ENCODE results near the gene STEAP1B. TPM values are rescaled to one million over a fixed set of nuclear protein-coding genes. Genes with fewer than 3 reads are reported as not detected.

Gene STEAP1B
- total RNA-seq, 4 donors from 2014 or later = 1.2 to 3.5 TPM; not detected in 2

GRCh38 chr7:22395222-22395621, 104.8 kb downstream of the STEAP1B start:
- TF ChIP-seq CTCF (IDR thresholded peaks at IDR 0.05) = no peak
- no peak for TF ChIP-seq POLR2A (IDR thresholded peaks at IDR 0.05)
- no peaks in the 10 kb centered on the region for H3K27me3 ChIP-seq
- H3K36me3 ChIP-seq = no peaks in the 10 kb centered on the region
- no peaks in the 10 kb centered on the region for H3K4me1 ChIP-seq
- H3K4me3 ChIP-seq = no peak overlapping the region
- H3K27ac ChIP-seq = no peak overlapping the region
- no peak for DNase-seq
- intact Hi-C loops (cut with DNase I; ENCODE audit: low total_unique reads) = no loop called here
- H3K9me3 ChIP-seq = no peaks in the 10 kb centered on the region

GRCh38 chr7:22394739-22395138, 105.2 kb downstream of the STEAP1B start:
- Histone ChIP-seq H3K4me3 (no peak overlapping the region), H3K4me1 (no peaks in the 10 kb centered on the region), H3K27me3 (no peaks in the 10 kb centered on the region), H3K9me3 (no peaks in the 10 kb centered on the region), H3K36me3 (no peaks in the 10 kb centered on the region), H3K27ac (no peak overlapping the region)
- intact Hi-C loops (cut with DNase I; ENCODE audit: low total_unique reads) = no loop called here
- DNase-seq = no peak
- TF ChIP-seq CTCF (IDR thresholded peaks at IDR 0.05) = no peak
- TF ChIP-seq POLR2A (IDR thresholded peaks at IDR 0.05) = no peak

GRCh38 chr7:22393913-22394729, 105.9 kb downstream of the STEAP1B start:
- no peak for TF ChIP-seq CTCF (IDR thresholded peaks at IDR 0.05)
- TF ChIP-seq POLR2A (IDR thresholded peaks at IDR 0.05) = no peak
- Histone ChIP-seq H3K4me1 (no peaks in the 10 kb centered on the region), H3K9me3 (no peaks in the 10 kb centered on the region), H3K27ac (no peak overlapping the region), H3K36me3 (no peaks in the 10 kb centered on the region), H3K4me3 (no peak overlapping the region), H3K27me3 (no peaks in the 10 kb centered on the region)
- DNase-seq = no peak
- intact Hi-C loops (cut with DNase I; ENCODE audit: low total_unique reads) = no loop called here

GRCh38 chr7:22390516-22390915, 109.5 kb downstream of the STEAP1B start:
- no peak for DNase-seq
- Histone ChIP-seq H3K27me3 (no peaks in the 10 kb centered on the region), H3K36me3 (no peaks in the 10 kb centered on the region), H3K4me3 (no peak overlapping the region), H3K4me1 (no peaks in the 10 kb centered on the region), H3K9me3 (no peaks in the 10 kb centered on the region), H3K27ac (no peak overlapping the region)
- no peak for TF ChIP-seq CTCF (IDR thresholded peaks at IDR 0.05)
- no peak for TF ChIP-seq POLR2A (IDR thresholded peaks at IDR 0.05)
- intact Hi-C loops (cut with DNase I; ENCODE audit: low total_unique reads) = no loop called here

GRCh38 chr7:22389892-22390291, 110.1 kb downstream of the STEAP1B start:
- intact Hi-C loops (cut with DNase I; ENCODE audit: low total_unique reads) = no loop called here
- no peaks in the 10 kb centered on the region for H3K9me3 ChIP-seq
- no peak for DNase-seq
- H3K36me3 ChIP-seq = no peaks in the 10 kb centered on the region
- no peak for TF ChIP-seq CTCF (IDR thresholded peaks at IDR 0.05)
- TF ChIP-seq POLR2A (IDR thresholded peaks at IDR 0.05) = no peak
- no peak overlapping the region for H3K4me3 ChIP-seq
- H3K27ac ChIP-seq = no peak overlapping the region
- no peaks in the 10 kb centered on the region for H3K27me3 ChIP-seq
- no peaks in the 10 kb centered on the region for H3K4me1 ChIP-seq
